Activated T-cell treated with anti-CD3 and anti-CD28 coated beads for 4 hours (primary cell): ENCODE results near the gene SMC6.

ENCODE experiments used
- DNase-seq: peaks from one replicate; pipeline ENCODE4 v3.0.0-alpha.2; 2020

Gene SMC6

DNA sequence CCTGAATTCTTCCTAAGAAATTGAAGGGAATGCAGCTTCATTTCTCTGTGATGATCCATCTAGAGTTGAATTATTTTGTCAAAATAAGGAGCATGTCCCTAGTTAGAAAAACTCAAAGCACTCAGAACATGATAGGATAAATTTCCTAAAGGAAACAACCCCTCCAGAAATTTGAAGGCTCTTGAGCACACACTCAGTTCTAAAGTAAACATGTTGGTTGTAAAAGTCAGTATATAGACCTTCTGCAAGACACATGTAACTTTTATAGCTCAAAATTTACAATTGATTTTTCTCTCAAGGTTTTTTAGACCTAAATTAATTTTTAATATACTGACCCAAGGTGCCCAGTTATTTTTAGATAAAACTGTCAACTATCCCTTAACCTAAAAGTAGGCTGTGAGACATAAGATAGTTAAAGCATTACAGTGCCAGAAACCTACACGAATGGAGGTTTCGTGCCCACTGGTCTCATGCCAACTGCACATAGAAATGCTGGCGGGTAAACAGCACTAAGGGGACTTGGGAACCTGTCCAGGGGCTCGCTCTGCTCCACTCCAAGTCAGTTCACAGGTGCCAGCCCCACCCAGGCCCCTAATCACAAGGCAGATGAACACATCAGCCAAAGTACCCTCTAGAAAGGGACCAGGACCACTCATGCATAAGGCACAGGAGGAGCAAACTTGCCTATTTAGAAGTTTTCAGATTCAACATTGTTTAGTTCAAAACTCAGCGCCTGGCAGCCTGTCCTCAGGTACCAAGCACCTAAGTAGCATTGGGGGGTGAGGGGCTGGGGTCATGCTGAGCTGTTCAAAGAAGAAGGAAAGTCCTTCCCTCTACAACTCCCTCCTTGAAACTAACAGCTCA, 106.5 kb downstream of the SMC6 start:
- no peak for DNase-seq

GRCh38 chr2:17646081-17646554, 107.5 kb downstream of the SMC6 start:
- peak; percentile 29 for DNase-seq

- no peak for DNase-seq
Observed at GRCh38 chr2:17644997-17645720, 108.5 kb downstream of the SMC6 start.

DNA sequence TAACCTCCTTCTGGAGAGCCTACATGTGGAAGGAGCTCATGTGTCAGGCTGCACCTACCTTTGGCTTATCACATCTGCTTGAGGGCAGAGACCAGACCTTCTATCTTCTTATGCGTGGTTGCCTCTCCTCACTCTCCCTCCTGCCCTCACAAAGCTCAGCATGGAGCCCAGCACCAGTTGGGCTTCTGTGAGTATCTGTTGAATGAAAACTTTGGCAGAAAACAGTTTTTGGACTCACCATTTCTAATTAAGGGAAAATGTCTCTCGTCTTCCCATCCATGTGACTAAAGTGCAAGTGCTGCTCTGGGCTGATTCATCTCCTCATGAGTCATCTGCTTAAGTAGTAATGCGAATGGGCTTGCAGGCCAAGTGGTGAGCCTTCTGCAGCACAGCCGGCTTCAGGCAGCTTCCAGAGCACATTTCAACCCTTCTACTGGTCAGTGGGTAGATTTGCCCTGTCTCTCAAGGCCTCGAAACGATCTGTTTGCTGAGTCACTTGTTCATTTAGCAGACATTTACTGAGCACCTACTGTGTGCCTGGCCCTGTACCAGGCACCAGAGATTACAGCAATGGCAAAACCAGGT, 110.5 kb downstream of the SMC6 start:
- no peak for DNase-seq

GRCh38 chr2:17640406-17640805, 113.2 kb downstream of the SMC6 start:
- no peak for DNase-seq

DNA sequence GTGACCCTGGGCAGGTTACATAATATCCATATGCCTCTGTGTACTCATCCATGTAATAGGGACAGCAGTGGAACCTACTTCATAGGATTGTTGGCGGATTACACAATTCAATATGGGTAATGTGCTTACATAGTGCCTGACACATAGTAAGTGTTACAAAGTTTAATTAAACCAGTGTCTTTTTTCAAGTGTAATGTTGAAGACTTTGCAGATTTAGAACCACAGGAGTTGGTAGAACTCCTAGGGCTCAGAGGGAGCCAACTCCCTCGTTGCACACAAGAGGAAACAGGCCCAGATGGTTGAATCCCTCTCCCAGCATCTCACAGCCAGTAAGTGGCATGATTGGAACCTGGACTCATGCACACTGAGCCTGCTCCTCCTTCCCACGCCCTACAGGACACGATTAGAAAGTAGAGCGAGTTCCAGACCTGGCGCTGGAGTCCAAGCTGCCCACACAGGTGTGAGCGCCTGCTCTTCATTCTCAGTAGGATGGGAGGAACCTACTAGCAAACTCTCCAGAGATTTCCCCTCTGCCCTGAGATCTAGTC, 115.3 kb downstream of the SMC6 start:
- DNase-seq = no peak

GRCh38 chr2:17637131-17637906, 116.3 kb downstream of the SMC6 start:
- DNase-seq = no peak

- no peak for DNase-seq
Observed at GRCh38 chr2:17636257-17636656, 117.4 kb downstream of the SMC6 start.

- DNase-seq = no peak
Observed at GRCh38 chr2:17634997-17635396, 118.6 kb downstream of the SMC6 start.

GRCh38 chr2:17630089-17630488, 123.5 kb downstream of the SMC6 start:
- DNase-seq = no peak

- DNase-seq = no peak
Observed at GRCh38 chr2:17628349-17629261, 125.0 kb downstream of the SMC6 start.

GRCh38 chr2:17627434-17627833, 126.2 kb downstream of the SMC6 start:
- DNase-seq = no peak

DNA sequence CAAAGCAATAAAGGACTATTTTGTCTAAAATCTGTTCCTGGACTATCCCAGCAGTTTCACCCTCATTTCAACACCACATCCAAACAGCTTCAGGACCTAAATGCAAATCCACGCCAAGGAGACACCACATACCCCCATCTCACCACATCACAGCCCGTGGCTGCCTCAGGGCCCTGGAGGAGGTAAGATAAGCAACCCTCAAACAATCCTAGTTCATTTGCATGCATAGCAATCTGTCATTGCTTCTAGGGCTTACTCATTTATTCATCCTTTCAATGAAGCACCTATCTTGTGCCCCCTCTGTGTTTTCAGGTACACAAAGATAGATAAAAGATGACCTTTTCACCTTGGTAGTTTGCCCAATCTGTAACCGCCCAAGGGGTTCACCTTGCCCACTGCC, 126.6 kb downstream of the SMC6 start:
- no peak for DNase-seq

GRCh38 chr2:17625446-17625845, 128.2 kb downstream of the SMC6 start:
- DNase-seq = no peak

GRCh38 chr2:17621781-17622180, 131.8 kb downstream of the SMC6 start:
- no peak for DNase-seq

GRCh38 chr2:17620841-17621240, 132.8 kb downstream of the SMC6 start:
- no peak for DNase-seq

DNA sequence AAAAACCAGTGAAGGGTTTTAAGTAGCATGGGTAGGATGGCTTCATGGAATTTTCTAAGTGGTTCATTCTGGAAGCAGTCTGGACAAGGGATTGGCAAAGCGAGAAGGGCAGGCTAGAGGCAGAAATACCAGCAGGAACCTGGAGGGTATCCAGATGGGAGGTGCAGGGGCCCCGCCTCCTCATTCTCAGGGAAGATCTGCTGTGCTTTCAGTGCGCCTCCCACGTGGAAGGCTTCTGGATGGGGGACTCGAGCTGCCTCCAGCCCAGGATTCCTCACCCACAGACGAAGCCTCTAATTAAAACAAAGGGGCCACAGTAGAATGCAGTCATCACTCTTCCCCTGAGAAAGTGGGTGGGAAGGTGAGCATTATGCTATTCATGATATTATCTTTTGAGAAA, 133.3 kb downstream of the SMC6 start:
- no peak for DNase-seq

DNA sequence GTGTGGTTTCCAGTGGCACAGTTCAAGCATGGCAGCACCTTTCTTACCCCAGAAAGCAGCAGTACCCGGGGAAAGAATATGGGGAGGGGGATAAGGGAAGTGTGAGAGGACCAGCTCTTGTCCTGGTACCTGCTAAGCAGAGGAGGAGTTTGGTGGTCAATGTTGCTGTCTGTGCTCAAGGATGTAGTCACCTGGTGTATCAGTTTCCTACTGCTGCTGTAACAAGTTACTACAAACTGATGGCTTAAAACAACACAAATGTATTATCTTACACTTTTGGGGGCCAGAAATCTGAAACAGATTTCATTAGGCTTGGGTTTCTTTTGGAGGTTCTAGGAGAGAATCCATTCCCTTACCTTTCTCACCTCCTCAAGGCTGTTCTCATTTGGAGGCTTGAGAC, 135.7 kb downstream of the SMC6 start:
- DNase-seq = no peak

DNA sequence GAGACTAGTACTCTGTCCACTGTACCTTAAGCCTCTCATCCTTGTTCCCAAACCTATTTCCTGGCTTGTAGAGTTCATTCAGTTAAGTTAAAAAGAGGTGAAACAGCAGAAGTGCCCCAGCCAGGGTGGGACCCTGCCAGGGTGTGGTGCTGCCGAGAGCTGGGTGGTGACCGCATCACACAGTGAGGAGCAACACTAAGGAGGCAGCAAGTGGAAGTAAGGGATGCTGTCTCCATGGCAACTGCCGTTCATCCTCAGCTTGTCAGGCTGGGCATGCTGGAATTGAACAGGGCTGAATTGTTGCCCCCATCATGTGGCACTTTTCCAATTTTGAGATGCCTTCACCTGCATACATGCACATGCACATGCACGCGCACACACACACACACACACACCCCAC, 136.1 kb downstream of the SMC6 start:
- no peak for DNase-seq

- no peak for DNase-seq
Observed at GRCh38 chr2:17616405-17616804, 137.2 kb downstream of the SMC6 start.

DNA sequence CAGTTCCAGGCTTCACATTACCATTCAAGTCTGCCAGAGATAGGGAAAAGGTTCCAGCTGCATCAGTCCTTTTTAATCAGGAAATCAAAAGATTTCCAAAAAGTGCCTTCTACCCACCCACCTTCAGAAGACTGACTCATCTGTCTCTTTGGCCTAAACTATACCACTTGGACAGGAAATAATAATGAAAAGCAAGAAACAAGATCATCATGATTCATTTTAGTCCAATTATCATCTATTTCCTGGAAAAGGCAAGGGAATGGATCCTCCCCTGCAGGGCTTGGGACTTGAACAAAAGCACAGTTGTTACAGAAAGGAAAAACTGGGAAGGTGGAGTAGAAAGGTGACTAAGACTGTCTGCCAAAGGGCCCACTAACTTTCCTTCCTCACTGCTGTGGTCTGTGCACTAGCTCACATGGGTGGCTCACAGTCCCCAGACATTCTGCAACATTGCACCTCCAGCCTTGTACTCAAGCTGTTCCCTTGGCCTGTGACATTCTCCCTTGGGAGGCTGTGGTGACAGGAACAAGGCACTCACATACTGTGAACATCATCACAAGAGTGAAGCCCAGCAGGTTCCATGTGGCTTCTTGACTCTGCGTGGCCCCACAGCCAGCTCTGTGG, 137.8 kb downstream of the SMC6 start:
- no peak for DNase-seq
